ENCODE measurements around the gene ZNF512B.
"Not testable (repeated sequence)": the region's sequence is repeated elsewhere in the genome, so short reads cannot be mapped to it uniquely, and the experiment has no call there.

DNA sequence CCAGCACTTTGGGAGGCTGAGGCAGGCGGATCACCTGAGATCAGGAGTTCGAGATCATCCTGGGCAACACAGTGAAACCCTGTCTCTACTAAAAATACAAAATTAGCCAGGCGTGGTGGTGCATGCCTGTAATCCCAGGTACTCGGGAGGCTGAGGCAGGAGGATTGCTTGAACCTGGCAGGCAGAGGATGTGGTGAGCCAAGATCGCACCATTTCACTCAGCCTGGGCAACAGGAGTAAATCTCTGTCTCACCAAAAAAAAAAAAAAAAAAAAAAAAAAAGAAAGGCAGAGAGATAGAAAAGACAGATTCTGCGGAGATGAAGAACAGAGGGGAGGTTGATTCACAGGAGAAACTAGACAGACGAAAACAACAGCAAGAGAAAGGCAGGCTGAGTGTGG, 6.8 kb upstream of the ZNF512B start:
- TF ChIP-seq, protein P1, sequence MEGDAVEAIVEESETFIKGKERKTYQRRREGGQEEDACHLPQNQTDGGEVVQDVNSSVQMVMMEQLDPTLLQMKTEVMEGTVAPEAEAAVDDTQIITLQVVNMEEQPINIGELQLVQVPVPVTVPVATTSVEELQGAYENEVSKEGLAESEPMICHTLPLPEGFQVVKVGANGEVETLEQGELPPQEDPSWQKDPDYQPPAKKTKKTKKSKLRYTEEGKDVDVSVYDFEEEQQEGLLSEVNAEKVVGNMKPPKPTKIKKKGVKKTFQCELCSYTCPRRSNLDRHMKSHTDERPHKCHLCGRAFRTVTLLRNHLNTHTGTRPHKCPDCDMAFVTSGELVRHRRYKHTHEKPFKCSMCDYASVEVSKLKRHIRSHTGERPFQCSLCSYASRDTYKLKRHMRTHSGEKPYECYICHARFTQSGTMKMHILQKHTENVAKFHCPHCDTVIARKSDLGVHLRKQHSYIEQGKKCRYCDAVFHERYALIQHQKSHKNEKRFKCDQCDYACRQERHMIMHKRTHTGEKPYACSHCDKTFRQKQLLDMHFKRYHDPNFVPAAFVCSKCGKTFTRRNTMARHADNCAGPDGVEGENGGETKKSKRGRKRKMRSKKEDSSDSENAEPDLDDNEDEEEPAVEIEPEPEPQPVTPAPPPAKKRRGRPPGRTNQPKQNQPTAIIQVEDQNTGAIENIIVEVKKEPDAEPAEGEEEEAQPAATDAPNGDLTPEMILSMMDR (IDR thresholded peaks at IDR 0.05 in 4 of 5, conservative IDR thresholded peaks at IDR 0.05 in 1 of 5): not testable (repeated sequence)
- TF ChIP-seq POLR2A (IDR thresholded peaks at IDR 0.05): not testable (repeated sequence)
